Hepatocyte (in vitro differentiated cells): Measurements from ENCODE around the gene SND1. TPM values are rescaled to one million over a fixed set of nuclear protein-coding genes. Genes with fewer than 3 reads are reported as not detected.

Experiments
- DNase-seq: peaks from one replicate; pipeline ENCODE4 v3.0.0-alpha.2; 2016; ENCODE audit warnings: low spot score
- H2AFZ ChIP-seq: fragments of 200-600 bp; sonication (generic); 2 replicates; pipeline ENCODE4 v1.6.0; 2016; ENCODE audit warnings: antibody characterized with exemption, mild to moderate bottlenecking
- H3K27ac ChIP-seq: fragments of 200-600 bp; sonication (generic); 2 replicates; pipeline ENCODE4 v1.5.1; 2016; ENCODE audit warnings: mild to moderate bottlenecking
- H3K27me3 ChIP-seq: fragments of 200-600 bp; sonication (generic); 2 replicates; pipeline ENCODE4 v1.6.1; 2016
- H3K36me3 ChIP-seq: fragments of 200-600 bp; sonication (generic); replicated peaks from 2 replicates; pipeline ENCODE4 v1.5.1; 2016; ENCODE audit warnings: low read depth; ENCODE audit not compliant: insufficient read depth
- H3K4me1 ChIP-seq: fragments of 200-600 bp; sonication (generic); 2 replicates; pipeline ENCODE4 v1.5.1; 2016; ENCODE audit warnings: mild to moderate bottlenecking, moderate library complexity; ENCODE audit not compliant: insufficient read depth
- H3K4me2 ChIP-seq: fragments of 200-600 bp; sonication (generic); 2 replicates; pipeline ENCODE4 v1.6.0; 2016
- H3K4me3 ChIP-seq: fragments of 200-600 bp; sonication (generic); 2 replicates; pipeline ENCODE4 v1.5.1; 2016; ENCODE audit warnings: mild to moderate bottlenecking
- H3K79me2 ChIP-seq: fragments of 200-600 bp; sonication (generic); 2 replicates; pipeline ENCODE4 v1.6.0; 2017; ENCODE audit warnings: mild to moderate bottlenecking
- H3K9me2 ChIP-seq: fragments of 200-600 bp; sonication (generic); replicated peaks from 2 replicates; pipeline ENCODE4 v1.6.0; 2017; ENCODE audit warnings: mild to moderate bottlenecking; ENCODE audit not compliant: insufficient read depth
- H3K9me3 ChIP-seq: fragments of 200-600 bp; sonication (generic); 2 replicates; pipeline ENCODE4 v1.5.1; 2016; ENCODE audit warnings: low read depth, mild to moderate bottlenecking
- H4K20me1 ChIP-seq: fragments of 200-600 bp; sonication (generic); 2 replicates; pipeline ENCODE4 v1.6.0; 2016; ENCODE audit warnings: mild to moderate bottlenecking; ENCODE audit not compliant: insufficient read depth, poor library complexity, severe bottlenecking
- EZH2 ChIP-seq: fragments of 200-600 bp; sonication (generic); IDR thresholded peaks from 2 replicates; pipeline ENCODE4 v1.6.1; 2016; ENCODE audit warnings: antibody characterized with exemption, mild to moderate bottlenecking, borderline replicate concordance
- EZH2phosphoT487 ChIP-seq: fragments of 200-600 bp; sonication (generic); IDR thresholded peaks from one replicate; pipeline ENCODE4 v1.6.1; 2018; ENCODE audit warnings: antibody characterized with exemption, mild to moderate bottlenecking, low read depth, moderate library complexity; ENCODE audit not compliant: unreplicated experiment, severe bottlenecking
- WGBS: methylation state at CpG from one replicate; pipeline ENCODE4 v1.1.6; 2016; ENCODE audit warnings: low lambda C conversion rate; ENCODE audit errors: missing lambda C conversion rate; 5-methylcytosine and 5-hydroxymethylcytosine counted together
- polyA plus RNA-seq: library from polyadenylated mRNA; unstranded; fragments of >200 nt; fragmentation: Nextera tagmentation; extraction: Ambion mirVana; gene quantifications from 2 replicates; pipeline ENCODE4 v1.2.1, GENCODE V29; 2016
- total RNA-seq: library from RNA; depleted of rRNA; stranded (reverse); fragments of >200 nt; gene quantifications from 2 replicates; pipeline ENCODE4 v1.2.3, GENCODE V29; 2014
- TF ChIP-seq, protein P1 (sequence below): fragments of 200-600 bp; sonication (generic); IDR thresholded peaks from 2 replicates; pipeline ENCODE4 v1.5.1; 2016; ENCODE audit warnings: antibody characterized with exemption, mild to moderate bottlenecking; ENCODE audit not compliant: poor library complexity

SND1 gene
- total and polyA plus RNA-seq, 2 experiments from 2014 or later, result 141 to 200 TPM

DNA sequence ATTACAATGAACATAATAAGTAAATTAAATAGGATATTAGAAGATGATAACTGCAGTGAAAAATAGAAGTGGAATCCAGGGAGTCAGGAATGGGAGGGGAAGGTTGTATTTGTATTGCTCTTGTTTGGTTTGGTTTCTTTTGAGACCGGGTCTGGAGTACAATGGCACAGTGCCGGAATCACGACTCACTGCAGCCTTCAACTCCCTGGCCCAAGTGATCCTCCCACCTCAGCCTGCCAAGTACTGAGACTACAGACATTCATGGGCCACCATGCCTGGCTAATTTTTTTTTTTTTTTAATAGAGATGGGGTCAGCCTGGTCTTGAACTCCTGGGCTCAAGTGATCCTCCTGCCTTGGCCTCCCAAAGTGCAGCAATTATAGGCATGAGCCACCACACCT is 439.1 kb downstream of the SND1 start:
- H3K4me3 ChIP-seq, result no peak overlapping the region
- H4K20me1 ChIP-seq, result peaks cover 3% of the 10 kb centered on the region
- no peaks in the 10 kb centered on the region for H3K27me3 ChIP-seq
- H3K79me2 ChIP-seq, result no peaks in the 10 kb centered on the region
- H3K9me2 ChIP-seq, result no peaks in the 10 kb centered on the region
- H3K36me3 ChIP-seq, result no peaks in the 10 kb centered on the region
- no peak overlapping the region for H3K27ac ChIP-seq
- H3K4me1 ChIP-seq, result no peaks in the 10 kb centered on the region
- DNase-seq, result no peak
- no peak overlapping the region for H2AFZ ChIP-seq
- H3K4me2 ChIP-seq, result no peak overlapping the region
- WGBS, result 87% methylated on average over 3 of the region's 3 CpGs
- TF ChIP-seq EZH2, result no peak
- TF ChIP-seq, protein P1, sequence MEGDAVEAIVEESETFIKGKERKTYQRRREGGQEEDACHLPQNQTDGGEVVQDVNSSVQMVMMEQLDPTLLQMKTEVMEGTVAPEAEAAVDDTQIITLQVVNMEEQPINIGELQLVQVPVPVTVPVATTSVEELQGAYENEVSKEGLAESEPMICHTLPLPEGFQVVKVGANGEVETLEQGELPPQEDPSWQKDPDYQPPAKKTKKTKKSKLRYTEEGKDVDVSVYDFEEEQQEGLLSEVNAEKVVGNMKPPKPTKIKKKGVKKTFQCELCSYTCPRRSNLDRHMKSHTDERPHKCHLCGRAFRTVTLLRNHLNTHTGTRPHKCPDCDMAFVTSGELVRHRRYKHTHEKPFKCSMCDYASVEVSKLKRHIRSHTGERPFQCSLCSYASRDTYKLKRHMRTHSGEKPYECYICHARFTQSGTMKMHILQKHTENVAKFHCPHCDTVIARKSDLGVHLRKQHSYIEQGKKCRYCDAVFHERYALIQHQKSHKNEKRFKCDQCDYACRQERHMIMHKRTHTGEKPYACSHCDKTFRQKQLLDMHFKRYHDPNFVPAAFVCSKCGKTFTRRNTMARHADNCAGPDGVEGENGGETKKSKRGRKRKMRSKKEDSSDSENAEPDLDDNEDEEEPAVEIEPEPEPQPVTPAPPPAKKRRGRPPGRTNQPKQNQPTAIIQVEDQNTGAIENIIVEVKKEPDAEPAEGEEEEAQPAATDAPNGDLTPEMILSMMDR, result no peak
- TF ChIP-seq EZH2phosphoT487, result no peak
- H3K9me3 ChIP-seq, result no peaks in the 10 kb centered on the region

DNA sequence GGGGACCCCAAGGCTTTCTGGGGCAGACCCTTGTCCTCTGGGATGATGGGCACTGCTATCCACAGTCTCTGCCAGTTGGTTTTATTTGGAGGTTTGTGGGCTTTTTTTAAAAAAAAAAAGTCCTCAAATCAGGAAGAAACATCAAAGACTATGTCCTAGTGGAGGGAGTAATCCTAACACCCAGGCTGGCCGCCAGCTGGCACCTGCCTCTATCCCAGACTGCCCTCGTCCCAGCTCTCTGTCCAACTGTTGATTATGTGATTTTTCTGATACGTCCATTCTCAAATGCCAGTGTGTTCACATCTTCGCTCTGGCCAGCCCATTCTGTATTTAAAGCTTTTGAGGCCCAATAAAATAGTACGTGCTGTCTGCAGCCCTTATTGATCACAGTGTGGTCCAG is 440.2 kb downstream of the SND1 start:
- H3K4me3 ChIP-seq, result no peak overlapping the region
- H4K20me1 ChIP-seq, result peaks cover 3% of the 10 kb centered on the region
- TF ChIP-seq EZH2, result no peak
- TF ChIP-seq, protein P1, result no peak
- TF ChIP-seq EZH2phosphoT487, result no peak
- H3K9me3 ChIP-seq, result no peaks in the 10 kb centered on the region
- no peak overlapping the region for H2AFZ ChIP-seq
- H3K4me2 ChIP-seq, result no peak overlapping the region
- no peaks in the 10 kb centered on the region for H3K9me2 ChIP-seq
- no peak for DNase-seq
- 98% methylated on average over 5 of the region's 5 CpGs for WGBS
- no peak overlapping the region for H3K27ac ChIP-seq
- H3K36me3 ChIP-seq, result no peaks in the 10 kb centered on the region
- no peaks in the 10 kb centered on the region for H3K27me3 ChIP-seq
- no peaks in the 10 kb centered on the region for H3K4me1 ChIP-seq
- H3K79me2 ChIP-seq, result no peaks in the 10 kb centered on the region

DNA sequence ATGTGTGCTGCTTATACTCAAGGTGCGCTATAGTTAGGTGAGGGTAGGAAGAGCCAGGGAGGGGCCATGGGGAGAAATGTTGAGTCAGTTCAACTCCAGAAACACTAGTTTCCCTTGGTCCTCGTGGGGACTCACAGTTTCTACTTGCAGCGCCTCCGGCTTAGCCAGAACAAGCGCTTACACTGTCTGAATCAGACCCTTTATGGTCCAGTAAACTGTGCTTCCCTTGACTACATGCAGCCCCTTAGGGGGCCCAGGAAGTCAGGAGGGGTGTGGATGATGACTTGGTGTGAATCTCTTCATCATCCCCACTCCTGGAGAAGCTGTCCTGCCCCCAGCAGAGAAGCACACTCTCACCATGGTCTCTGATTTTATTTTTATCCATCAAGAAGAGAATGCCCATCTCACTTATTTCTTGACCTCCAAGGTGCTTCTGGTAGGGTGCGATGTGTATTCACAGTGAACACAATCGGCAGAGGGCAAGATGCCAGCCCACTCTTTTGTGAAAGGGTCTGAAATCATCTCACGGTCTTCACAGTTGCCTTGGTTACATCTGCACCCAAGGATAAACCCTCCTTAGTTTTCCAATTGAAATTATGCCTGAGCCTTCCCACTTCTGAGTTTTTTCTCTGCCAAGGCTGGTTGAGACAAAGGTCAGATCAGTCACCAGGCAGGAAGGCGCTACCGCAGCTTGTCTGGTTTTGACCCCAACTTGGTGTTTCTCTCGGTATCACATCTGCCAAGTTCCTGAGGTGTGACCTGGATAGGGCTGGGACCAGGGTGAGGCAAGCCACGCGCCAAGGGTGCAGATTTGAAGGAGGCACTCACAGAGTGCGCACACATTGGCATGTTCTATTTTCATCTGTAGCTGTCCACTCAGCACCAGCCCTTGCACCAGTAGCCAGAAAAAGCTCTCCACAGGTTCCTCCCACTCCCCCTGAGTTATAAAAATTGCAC is 441.9 kb downstream of the SND1 start:
- 92% methylated on average over 14 of the region's 14 CpGs for WGBS
- H4K20me1 ChIP-seq, result no peaks in the 10 kb centered on the region
- TF ChIP-seq EZH2phosphoT487 (no peak), EZH2 (no peak)
- TF ChIP-seq, protein P1, result no peak

More for the DNA sequence above, 441.9 kb downstream of the SND1 start:
- Histone ChIP-seq H3K9me3 (no peaks in the 10 kb centered on the region), H3K4me3 (no peak overlapping the region), H3K4me1 (no peaks in the 10 kb centered on the region), H3K36me3 (no peaks in the 10 kb centered on the region), H3K27ac (no peak overlapping the region), H3K9me2 (no peaks in the 10 kb centered on the region), H3K4me2 (no peak overlapping the region), H2AFZ (no peak overlapping the region), H3K27me3 (no peaks in the 10 kb centered on the region), H3K79me2 (no peaks in the 10 kb centered on the region)
- DNase-seq, result no peak
